ENCODE measurements around the gene VPS13A. TPM values are rescaled to one million over a fixed set of nuclear protein-coding genes. Genes with fewer than 3 reads are reported as not detected.

VPS13A gene
- total and polyA plus RNA-seq, 10 donors = 7.5 to 90.9 (median 56.5) TPM

DNA sequence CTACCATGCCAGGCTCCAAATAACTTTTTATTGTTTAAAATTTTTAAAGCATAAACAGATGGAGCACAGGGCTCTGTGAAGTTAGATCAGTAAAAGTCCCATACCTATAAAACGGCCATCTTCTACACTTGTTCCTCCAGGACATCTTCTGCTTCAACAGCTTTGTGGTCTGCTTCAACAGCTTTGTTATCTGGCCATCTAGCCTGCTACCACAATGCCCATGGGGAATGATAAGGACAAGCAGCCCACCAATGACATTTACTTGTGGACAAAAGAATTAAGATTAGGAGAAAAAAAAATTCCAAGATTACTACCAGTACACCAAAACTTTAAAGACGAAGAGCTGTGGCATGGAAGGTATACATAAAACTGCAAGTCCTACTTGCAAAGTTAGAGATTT, 2.2 kb upstream of the VPS13A start:
- H3K4me3 ChIP-seq = no peak overlapping the region
- peaks cover 8 to 36% (median 17%) of the 10 kb centered on the region in 6 donors for H3K4me1 ChIP-seq
- TF ChIP-seq CTCF (IDR thresholded peaks at IDR 0.05 in 8 of 11, conservative IDR thresholded peaks at IDR 0.05 in 3 of 11) = no peak
- TF ChIP-seq POLR2A (IDR thresholded peaks at IDR 0.05) = no peak
- TF ChIP-seq POLR2AphosphoS5 (IDR thresholded peaks at IDR 0.05) = no peak
- no peak overlapping the region for H3K27ac ChIP-seq
- 69 to 88% (median 77%) methylated on average over 2 of the region's 2 CpGs for WGBS, 5 donors
- H3K27me3 ChIP-seq (replicated peaks in 1 of 7) = no peaks in the 10 kb centered on the region
- no peaks in the 10 kb centered on the region for H3K9me3 ChIP-seq
- no peak for DNase-seq
- no peaks in the 10 kb centered on the region for H3K36me3 ChIP-seq
- intact Hi-C loops (cut with DNase I; ENCODE audit: low total_unique reads) = no loop called here

- Histone ChIP-seq H3K4me1 (peaks cover 8 to 42% (median 17%) of the 10 kb centered on the region in 6 donors), H3K36me3 (no peaks in the 10 kb centered on the region), H3K4me3 (no peak overlapping the region), H3K27ac (peak overlapping the region in 6 of 8 donors; percentile 79 to 89 (median 86)), H3K27me3 (replicated peaks in 1 of 7) (no peaks in the 10 kb centered on the region), H3K9me3 (no peaks in the 10 kb centered on the region)
- DNase-seq = no peak
- WGBS, 5 donors = 71 to 79% (median 75%) methylated on average over 4 of the region's 4 CpGs
- intact Hi-C loops (cut with DNase I; ENCODE audit: low total_unique reads) = no loop called here
- TF ChIP-seq POLR2AphosphoS5 (IDR thresholded peaks at IDR 0.05) = no peak
- no peak for TF ChIP-seq POLR2A (IDR thresholded peaks at IDR 0.05)
- no peak for TF ChIP-seq CTCF (IDR thresholded peaks at IDR 0.05 in 8 of 11, conservative IDR thresholded peaks at IDR 0.05 in 3 of 11)
Measured at GRCh38 chr9:77176106-77176505, 1.2 kb upstream of the VPS13A start.

DNA sequence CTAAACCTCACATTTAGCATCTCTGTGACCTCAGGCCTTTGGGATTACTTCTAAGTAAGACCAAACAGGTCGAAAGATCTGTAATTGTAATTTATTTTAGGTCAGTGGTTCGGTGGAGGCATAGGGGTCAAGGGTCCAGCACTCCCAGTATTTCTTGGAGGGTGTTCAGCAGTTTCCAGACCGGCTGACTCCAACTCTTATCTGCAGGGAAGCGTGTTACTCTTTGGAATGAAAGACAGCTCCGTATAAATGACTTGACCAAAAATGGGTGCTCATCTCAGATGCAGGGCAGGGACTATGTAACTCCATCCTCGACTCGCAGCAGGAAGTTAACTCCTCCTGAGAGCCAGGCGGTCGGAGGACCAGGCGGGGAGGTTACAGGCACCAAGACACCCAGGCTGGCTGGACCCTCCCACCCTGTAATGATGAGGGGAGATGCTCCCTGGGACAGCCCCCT, 620 bp upstream of the VPS13A start:
- H3K4me3 ChIP-seq = peak overlapping the region; percentile 72 to 84 (median 79)
- no peak for DNase-seq
- H3K36me3 ChIP-seq = no peaks in the 10 kb centered on the region
- 0 to 4% (median 2%) methylated on average over 9 to 10 of the region's 10 CpGs for WGBS, 5 donors
- H3K4me1 ChIP-seq = peaks cover 8 to 42% (median 17%) of the 10 kb centered on the region in 6 donors
- no peaks in the 10 kb centered on the region for H3K27me3 ChIP-seq (replicated peaks in 1 of 7)
- TF ChIP-seq POLR2A (IDR thresholded peaks at IDR 0.05) (no peak), CTCF (IDR thresholded peaks at IDR 0.05 in 8 of 11, conservative IDR thresholded peaks at IDR 0.05 in 3 of 11) (no peak), POLR2AphosphoS5 (IDR thresholded peaks at IDR 0.05) (no peak)
- peak overlapping the region; percentile 71 to 89 (median 86) for H3K27ac ChIP-seq
- intact Hi-C loops (cut with DNase I; ENCODE audit: low total_unique reads) = no loop called here
- H3K9me3 ChIP-seq = no peaks in the 10 kb centered on the region

DNA sequence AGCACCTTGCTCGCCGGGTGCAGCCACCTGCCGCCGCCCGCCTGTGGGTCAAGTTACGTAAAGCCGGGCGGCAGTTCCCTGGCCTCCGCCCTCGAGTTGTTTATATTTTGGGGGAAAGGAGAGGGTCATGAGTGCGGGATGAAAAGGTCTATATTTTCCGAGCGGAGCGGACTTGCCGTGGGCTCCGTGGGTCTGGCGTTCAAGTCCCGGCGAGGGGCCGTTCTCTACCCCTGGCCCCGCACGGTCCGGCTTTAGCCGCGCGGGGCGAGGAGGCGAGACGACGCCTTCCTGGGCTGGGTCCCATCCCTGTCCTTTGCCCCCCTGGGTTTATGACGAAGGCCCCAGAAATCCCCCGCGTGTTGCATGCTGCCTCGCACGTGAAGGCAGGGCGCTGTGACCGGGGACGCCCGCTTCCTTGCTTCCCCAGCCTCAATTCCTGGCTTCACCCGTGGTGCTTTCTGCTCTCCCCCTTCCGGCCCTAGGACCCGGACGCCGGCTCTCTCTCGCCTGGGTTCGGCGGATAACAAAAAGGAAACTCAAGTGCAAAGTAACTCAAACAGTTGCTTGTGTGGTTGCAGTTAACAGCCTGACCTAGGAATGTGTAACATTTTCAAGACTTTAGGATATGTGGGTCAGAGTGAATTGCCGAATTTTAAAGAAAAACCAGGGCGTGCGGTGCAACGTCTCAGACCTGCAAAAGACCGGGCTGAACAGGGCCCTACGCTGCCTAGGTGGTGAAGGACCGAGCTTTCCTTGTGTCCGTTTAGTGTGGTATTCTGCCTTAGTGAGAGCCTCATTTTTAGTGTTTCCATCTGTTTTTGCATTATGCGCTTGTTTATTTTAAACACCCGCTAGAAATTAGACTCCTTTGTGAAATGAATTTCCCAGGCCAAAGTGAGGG, 810 bp downstream of the VPS13A start:
- H3K27ac ChIP-seq = peak overlapping the region; percentile 71 to 89 (median 86)
- H3K4me1 ChIP-seq = peaks cover 8 to 42% (median 17%) of the 10 kb centered on the region in 6 donors
- intact Hi-C loops (cut with DNase I; ENCODE audit: low total_unique reads) = no loop called here
- TF ChIP-seq POLR2AphosphoS5 (IDR thresholded peaks at IDR 0.05) (peak in 1 of 3 donors; percentile 46), POLR2A (IDR thresholded peaks at IDR 0.05) (no peak)
- H3K9me3 ChIP-seq = no peaks in the 10 kb centered on the region
- H3K27me3 ChIP-seq (replicated peaks in 1 of 7) = no peaks in the 10 kb centered on the region
- H3K36me3 ChIP-seq = no peaks in the 10 kb centered on the region
- peak overlapping the region; percentile 72 to 84 (median 79) for H3K4me3 ChIP-seq
- DNase-seq = peak; percentile 89
- 1 to 2% (median 1%) methylated on average over 51 to 57 of the region's 57 CpGs for WGBS, 5 donors
